ENCODE measurements around the gene GPR85.
"Not testable (repeated sequence)": the region's sequence is repeated elsewhere in the genome, so short reads cannot be mapped to it uniquely, and the experiment has no call there.

The GPR85 gene, protein sequence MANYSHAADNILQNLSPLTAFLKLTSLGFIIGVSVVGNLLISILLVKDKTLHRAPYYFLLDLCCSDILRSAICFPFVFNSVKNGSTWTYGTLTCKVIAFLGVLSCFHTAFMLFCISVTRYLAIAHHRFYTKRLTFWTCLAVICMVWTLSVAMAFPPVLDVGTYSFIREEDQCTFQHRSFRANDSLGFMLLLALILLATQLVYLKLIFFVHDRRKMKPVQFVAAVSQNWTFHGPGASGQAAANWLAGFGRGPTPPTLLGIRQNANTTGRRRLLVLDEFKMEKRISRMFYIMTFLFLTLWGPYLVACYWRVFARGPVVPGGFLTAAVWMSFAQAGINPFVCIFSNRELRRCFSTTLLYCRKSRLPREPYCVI

DNA sequence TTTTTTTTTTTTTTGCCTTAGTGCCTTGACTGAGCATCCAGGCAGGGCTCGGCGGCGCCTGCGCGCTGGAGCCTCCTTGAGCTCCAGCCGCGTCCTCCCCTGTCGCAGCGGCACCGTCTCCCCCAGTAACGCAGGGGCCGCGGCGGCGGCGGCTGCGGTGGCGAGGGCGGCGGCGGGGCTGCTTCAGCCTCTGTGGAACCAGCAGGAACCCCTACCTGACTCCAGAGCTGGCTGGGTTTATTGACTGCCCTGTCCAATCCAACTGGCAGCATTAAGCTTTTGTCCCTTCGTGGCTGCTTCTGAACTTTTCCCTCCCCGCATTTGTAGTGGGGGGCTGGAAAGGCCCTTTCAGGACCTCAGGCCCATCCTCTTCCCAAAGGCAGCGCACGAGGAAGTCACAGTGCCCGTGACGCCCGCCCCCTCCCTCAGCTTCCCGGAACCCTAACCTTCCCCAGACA, at the start of gene GPR85:
Gene GPR85 (minus strand): TSS at position 397 of the 458 bp plus-strand sequence. CDS start 2,106 bp downstream, outside the sequence.
- no peaks in the 10 kb centered on the region for H3K4me1 Mint-ChIP-seq
- DNase-seq (ENCODE audit: low spot score in 2 of 2), result peak in 1 of 2 donors; percentile 56
- no peak within 1 kb of the TSS for H3K4me3 Mint-ChIP-seq
- H3K36me3 Mint-ChIP-seq, result no peaks in the 10 kb centered on the region
- no peaks in the 10 kb centered on the region for H3K9me3 Mint-ChIP-seq
- no peak within 1 kb of the TSS for H3K27ac Mint-ChIP-seq
- ATAC-seq, result peak; percentile 67

DNA sequence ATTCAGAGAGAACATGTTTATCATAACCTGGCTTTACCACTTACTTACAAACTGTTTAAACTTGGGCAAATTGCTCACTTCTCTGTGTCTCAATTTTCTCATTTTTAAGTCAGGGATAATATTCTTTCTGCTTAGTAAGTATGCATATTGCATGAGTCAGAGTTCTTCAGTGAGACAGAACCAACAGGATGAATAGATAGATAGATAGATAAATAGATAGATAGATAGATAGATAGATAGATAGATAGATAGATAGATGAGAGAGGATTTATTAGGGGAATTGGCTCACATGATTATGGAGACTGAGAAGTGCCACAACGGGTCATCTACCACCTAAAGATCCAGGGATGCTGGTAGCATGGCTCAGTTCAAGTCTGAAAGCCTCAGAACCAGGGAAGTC, 47.4 kb upstream of the GPR85 start:
- H3K4me1 Mint-ChIP-seq, result no peaks in the 10 kb centered on the region
- no peak for DNase-seq (ENCODE audit: low spot score in 2 of 2)
- H3K4me3 Mint-ChIP-seq, result no peak overlapping the region
- H3K36me3 Mint-ChIP-seq, result no peaks in the 10 kb centered on the region
- H3K9me3 Mint-ChIP-seq, result no peaks in the 10 kb centered on the region
- H3K27ac Mint-ChIP-seq, result no peak overlapping the region
- ATAC-seq, result no peak

DNA sequence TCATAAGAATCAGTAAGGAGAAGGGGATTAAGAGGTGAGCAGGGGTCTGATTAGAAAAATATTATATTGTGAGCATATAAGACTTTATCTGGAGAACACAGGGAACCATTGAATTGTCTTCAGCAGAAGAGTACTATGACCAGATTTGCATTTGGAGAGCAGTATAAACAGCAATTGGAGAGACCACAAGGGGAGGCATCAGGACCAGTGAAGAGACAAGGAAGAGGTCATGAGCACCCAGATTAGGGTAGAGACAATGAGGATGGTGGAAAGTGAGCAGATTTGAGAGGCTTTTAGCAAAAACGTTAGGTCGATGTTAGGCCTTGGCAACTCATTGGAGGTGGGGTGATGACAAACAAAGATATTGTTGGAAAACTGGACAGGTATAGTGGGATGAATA, 44.7 kb upstream of the GPR85 start:
- ATAC-seq (no peak), DNase-seq (ENCODE audit: low spot score in 2 of 2) (no peak)
- Mint-ChIP-seq H3K9me3 (no peaks in the 10 kb centered on the region), H3K4me3 (no peak overlapping the region), H3K36me3 (no peaks in the 10 kb centered on the region), H3K27ac (no peak overlapping the region), H3K4me1 (no peaks in the 10 kb centered on the region)

DNA sequence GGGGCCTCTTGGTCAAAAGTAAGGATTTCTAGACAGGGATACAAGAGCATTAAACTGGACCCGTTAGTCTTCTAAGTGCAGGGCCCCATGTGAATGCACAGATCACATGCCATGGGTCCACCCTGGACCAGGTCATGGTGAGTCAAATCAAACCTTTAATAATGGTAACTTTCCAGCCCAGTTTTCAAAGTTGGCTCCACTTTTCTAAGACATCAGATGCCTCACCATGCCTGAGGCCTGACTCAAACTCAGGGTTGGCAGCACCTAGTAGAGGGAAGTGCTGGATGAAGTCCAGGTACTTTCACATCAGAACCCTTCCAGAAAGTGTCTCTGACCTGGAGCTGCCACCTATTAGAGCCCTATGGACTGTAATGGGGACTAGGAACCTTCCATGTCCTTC, 41.4 kb upstream of the GPR85 start:
- DNase-seq (ENCODE audit: low spot score in 2 of 2) (no peak), ATAC-seq (no peak)

DNA sequence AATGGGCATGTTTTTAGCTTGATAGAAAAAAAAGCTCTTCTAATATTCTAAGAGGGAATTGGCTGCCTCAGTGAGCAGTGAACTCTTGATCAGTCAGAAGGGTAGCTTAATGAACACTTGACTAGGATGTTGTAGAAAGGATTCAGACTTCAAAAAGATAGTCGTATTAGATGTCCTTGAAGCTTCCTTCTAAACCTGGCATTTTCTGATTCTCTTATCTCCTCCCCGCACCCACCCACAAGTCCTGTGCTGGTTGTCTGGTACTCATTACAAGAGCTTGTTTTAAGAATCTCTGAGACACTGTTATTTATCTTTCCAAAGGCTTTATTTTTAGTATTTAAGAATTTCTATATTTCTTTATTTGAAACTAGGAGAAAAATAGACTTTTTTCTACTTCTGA, 39.1 kb upstream of the GPR85 start:
- Mint-ChIP-seq H3K27ac (no peak overlapping the region), H3K4me1 (peaks cover under 1% of the 10 kb centered on the region)
- no peak for ATAC-seq

More for the DNA sequence above, 41.4 kb upstream of the GPR85 start:
- H3K36me3 Mint-ChIP-seq, result no peaks in the 10 kb centered on the region
- H3K9me3 Mint-ChIP-seq, result no peaks in the 10 kb centered on the region
- H3K27ac Mint-ChIP-seq, result no peak overlapping the region
- H3K4me1 Mint-ChIP-seq, result no peaks in the 10 kb centered on the region
- H3K4me3 Mint-ChIP-seq, result no peak overlapping the region

DNA sequence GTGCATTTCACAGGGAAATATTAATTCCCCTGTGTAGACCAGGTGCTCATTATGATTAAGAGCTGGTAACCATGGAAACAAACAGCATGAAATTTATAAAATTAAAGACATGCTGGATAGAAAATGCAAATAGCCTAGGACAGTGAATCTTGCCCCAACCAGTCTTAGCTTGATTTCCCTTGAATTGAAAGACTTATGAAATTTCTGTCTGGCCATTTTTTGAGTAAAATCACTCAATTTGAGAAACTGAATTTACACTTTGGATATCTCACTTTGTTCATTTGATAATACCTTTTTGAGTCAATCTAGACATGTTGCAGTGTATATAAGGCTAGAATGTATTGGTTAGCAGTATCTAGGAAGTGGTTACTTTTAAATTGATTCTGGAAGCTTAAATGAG, 36.1 kb upstream of the GPR85 start:
- H3K36me3 Mint-ChIP-seq, result no peaks in the 10 kb centered on the region
- ATAC-seq (peak; percentile 89), DNase-seq (ENCODE audit: low spot score in 2 of 2) (no peak)
- no peak overlapping the region for H3K4me3 Mint-ChIP-seq
- no peak overlapping the region for H3K27ac Mint-ChIP-seq
- peaks cover 9% of the 10 kb centered on the region for H3K4me1 Mint-ChIP-seq
- no peaks in the 10 kb centered on the region for H3K9me3 Mint-ChIP-seq

More for the DNA sequence above, 39.1 kb upstream of the GPR85 start:
- Mint-ChIP-seq H3K36me3 (no peaks in the 10 kb centered on the region), H3K9me3 (no peaks in the 10 kb centered on the region), H3K4me3 (no peak overlapping the region)
- no peak for DNase-seq (ENCODE audit: low spot score in 2 of 2)

DNA sequence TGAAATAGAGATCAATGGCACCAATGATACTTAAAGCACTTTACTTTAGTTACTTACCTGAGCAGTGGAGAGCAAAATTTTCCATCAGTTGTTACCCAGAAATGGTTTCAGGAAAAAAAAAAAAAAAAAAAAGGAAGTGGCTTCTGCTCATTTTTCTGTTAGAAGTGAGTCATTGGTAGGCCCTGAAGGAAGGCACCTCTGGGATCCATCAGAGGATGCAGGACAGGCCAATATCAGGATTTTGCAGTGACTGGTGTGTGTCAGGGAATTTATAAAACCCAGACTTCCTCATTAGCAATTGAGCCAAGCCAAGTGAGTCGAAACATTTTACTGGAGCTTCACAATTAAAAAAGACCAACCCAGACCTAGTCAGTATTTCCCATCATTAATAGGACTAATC, 34.0 kb upstream of the GPR85 start:
- no peak overlapping the region for H3K27ac Mint-ChIP-seq
- peaks cover 8% of the 10 kb centered on the region for H3K36me3 Mint-ChIP-seq
- no peak for DNase-seq (ENCODE audit: low spot score in 2 of 2)
- ATAC-seq, result no peak
- no peak overlapping the region for H3K4me3 Mint-ChIP-seq
- H3K9me3 Mint-ChIP-seq, result no peaks in the 10 kb centered on the region
- peaks cover 13% of the 10 kb centered on the region for H3K4me1 Mint-ChIP-seq

DNA sequence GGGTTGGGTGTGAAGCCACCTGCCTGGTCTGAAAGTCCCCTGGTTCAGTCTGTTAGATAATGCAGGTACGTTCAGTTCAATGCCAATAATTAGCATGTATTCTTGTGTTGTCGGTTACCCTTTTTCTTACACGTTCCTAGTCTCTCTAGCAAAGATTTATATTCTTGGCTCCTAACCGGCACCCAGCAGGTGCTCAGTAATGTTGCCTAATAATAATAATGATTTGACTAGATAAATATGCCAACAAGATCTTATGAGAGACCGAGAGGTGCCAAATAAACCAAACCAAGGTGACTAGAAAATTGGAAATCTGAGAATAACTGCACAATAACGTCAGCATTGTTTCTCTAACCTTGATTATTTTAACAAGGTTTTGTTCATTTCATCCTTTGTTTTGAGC, 32.8 kb upstream of the GPR85 start:
- peak overlapping the region; percentile 79 for H3K4me3 Mint-ChIP-seq
- ATAC-seq (no peak), DNase-seq (ENCODE audit: low spot score in 2 of 2) (no peak)
- peaks cover 8% of the 10 kb centered on the region for H3K36me3 Mint-ChIP-seq
- H3K9me3 Mint-ChIP-seq, result no peaks in the 10 kb centered on the region
- peaks cover 13% of the 10 kb centered on the region for H3K4me1 Mint-ChIP-seq
- no peak overlapping the region for H3K27ac Mint-ChIP-seq

DNA sequence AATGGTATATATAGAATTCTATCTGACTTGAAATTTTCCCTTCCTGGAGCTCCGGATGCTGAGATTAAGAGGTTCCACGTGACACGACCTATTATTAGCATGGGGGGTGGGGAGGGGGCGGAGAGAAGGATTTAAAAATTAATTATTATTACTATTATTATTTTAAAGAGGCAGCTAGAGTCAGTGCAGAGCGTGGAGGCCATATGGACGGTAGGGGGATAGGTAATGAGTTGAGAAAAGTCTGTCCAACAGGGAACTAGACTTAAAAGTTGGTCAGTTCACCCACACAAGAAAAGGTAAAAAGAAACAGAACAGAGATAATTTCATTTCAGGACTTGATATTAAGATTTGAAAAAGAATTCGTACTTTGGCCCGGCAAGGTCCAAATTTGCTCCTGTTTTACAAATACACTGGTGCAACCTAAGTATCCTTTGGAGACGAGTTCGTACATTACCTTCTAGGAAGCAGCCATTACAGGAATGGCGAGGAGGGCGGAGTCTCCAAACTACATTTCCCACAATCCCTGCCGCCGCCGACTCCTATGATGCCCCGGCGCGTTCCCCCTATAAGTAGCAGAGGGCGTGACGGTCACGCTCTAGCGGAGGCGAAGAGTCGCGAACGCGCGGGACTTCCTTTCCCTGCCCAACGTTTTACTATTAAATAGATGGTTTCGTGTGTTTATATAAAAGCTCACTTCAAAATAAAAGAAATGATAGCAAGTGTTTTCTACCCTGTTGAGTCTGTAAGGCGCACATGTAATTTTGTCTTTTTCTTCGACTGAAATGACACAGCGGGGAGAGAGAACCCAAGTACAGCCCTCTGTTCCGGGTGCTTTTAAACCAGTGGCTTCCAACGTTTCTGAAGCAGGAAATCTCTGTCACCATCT, 31.7 kb upstream of the GPR85 start, which contains the start of gene SMIM30:
Gene SMIM30 (minus strand): TSS at position 481 of the 886 bp plus-strand sequence. CDS start 976 bp downstream, outside the sequence.
- Mint-ChIP-seq H3K9me3 (no peaks in the 10 kb centered on the region), H3K36me3 (peaks cover 10% of the 10 kb centered on the region), H3K4me1 (peaks cover 13% of the 10 kb centered on the region), H3K27ac (peak within 1 kb of the TSS; percentile 87), H3K4me3 (peak within 1 kb of the TSS; percentile 79)
- peak; percentile 95 for ATAC-seq
- DNase-seq (ENCODE audit: low spot score in 2 of 2), result peak; percentile 65 to 89

DNA sequence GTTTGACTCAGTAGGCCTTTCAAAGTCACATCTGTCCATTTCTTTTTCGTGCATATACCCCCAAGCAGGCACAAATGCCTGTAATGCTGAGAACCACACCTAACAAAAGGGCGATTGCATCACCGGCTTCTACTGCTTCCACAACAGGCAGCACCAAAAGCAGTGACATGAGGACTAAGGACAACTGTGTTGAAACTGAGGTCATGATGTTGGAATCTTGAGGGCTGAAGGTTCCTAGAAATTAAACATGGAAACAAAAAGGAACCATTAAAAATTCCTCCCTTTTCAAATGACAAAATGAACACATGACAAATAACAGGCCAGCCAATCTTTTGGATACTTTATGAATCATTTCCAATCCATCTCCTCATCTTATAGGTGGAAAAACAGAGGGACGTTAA, 30.7 kb upstream of the GPR85 start:
- H3K27ac Mint-ChIP-seq, result peak overlapping the region; percentile 12
- H3K4me1 Mint-ChIP-seq, result peaks cover 13% of the 10 kb centered on the region
- peaks cover 13% of the 10 kb centered on the region for H3K36me3 Mint-ChIP-seq
- H3K9me3 Mint-ChIP-seq; DNase-seq (ENCODE audit: low spot score in 2 of 2); ATAC-seq: not testable (repeated sequence)
- peak overlapping the region; percentile 79 for H3K4me3 Mint-ChIP-seq

DNA sequence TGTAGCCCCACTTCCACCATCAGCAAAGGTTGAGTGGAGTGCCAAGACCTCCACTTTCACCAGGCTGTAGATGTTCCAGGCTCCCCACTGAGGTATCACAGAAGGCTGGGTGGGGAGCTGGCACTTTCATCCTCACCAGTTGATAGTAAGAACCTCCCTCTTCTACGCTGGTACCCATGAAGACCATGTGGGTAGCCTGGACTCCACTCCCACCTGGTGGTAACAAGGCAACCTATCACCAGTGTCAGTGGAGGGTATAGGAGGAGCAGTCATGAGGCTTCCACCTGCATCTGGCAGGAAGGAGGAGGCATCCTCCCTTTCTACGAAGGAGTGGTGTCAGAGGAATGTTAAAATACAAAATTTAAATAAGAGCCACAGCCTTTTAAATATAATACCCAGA, 27.3 kb upstream of the GPR85 start:
- DNase-seq (ENCODE audit: low spot score in 2 of 2) (no peak), ATAC-seq (no peak)
- Mint-ChIP-seq H3K36me3 (peaks cover 13% of the 10 kb centered on the region), H3K4me3 (no peak overlapping the region), H3K27ac (no peak overlapping the region), H3K9me3 (no peaks in the 10 kb centered on the region), H3K4me1 (peaks cover 5% of the 10 kb centered on the region)

DNA sequence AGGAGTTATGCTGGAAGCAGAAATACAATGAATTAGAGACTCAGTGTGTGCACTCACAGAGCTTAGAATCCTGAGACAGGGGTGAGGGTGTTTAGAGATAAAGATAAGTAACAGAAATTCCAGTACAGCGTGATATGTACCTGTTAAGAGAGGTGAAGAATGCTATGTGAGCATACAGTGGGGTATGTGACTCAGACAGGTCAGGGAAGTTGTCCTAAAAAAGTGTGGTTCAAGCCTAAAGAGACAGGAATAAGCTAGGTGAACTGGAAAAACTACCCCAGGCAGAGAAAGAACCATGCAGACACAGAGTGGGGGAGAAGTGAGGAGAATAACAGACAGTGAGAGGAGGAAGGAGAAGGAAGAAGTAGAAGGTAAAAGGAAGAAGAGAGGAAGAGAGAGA, 23.1 kb upstream of the GPR85 start:
- Mint-ChIP-seq H3K4me3 (no peak overlapping the region), H3K36me3 (peaks cover 5% of the 10 kb centered on the region), H3K4me1 (no peaks in the 10 kb centered on the region), H3K9me3 (no peaks in the 10 kb centered on the region), H3K27ac (no peak overlapping the region)
- DNase-seq (ENCODE audit: low spot score in 2 of 2) (no peak), ATAC-seq (no peak)

DNA sequence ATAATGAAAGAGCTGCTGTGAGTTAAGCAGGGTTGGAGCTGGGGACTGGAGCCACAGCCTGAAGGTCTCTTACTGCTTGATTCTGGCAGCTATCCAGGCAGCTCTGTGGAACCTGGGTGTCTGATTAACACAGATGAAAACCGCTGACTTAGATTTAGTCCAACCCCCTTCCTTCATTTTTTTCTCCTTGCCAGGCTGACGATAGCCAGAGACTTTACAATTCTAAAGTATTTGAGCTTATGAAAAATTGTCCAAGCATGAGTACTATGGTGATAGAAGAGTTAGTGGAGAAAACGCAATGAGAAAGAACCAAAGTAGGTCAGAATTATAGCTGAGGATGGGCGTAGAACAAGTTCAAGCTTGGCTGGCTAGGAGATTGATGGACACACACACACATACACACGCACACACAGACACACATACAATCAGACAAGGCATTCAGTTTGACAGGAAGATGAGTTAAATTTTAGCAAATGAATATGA, 13.5 kb upstream of the GPR85 start:
- Mint-ChIP-seq H3K4me1 (no peaks in the 10 kb centered on the region), H3K9me3 (no peaks in the 10 kb centered on the region), H3K36me3 (no peaks in the 10 kb centered on the region), H3K4me3 (no peak overlapping the region), H3K27ac (no peak overlapping the region)
- ATAC-seq (no peak), DNase-seq (ENCODE audit: low spot score in 2 of 2) (no peak)

DNA sequence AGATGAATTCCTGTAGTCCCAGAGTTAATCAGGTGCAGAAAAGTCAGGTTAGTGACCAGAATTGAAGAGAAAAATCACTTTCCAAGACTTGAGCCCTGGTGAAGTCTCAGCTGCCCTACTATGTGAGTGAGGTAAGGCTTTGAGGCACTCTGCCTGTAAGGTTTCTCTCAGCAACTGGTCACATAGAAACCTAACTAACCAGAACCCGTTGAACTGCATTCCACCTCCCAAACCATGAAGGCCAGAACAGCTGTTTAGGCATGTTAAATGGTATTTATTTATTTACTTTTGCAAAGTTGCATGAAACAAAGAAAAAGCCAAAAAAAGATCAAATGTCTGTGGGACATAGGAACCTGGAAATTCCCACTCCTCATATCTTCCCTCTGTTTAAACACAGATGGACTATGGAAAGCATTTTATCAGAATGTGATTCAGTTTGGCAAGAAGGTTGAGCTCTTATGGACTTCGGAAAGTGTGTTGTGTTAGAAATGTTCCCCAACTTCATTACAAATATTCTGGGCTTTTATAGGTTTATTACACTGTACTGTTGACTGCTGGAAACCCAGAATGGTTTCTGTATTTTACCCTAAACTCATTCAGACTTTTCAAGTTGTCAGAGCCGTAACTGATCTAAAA, 12.8 kb upstream of the GPR85 start:
- H3K27ac Mint-ChIP-seq, result no peak overlapping the region
- H3K4me1 Mint-ChIP-seq, result no peaks in the 10 kb centered on the region
- H3K4me3 Mint-ChIP-seq, result no peak overlapping the region
- no peaks in the 10 kb centered on the region for H3K9me3 Mint-ChIP-seq
- no peaks in the 10 kb centered on the region for H3K36me3 Mint-ChIP-seq
- ATAC-seq (no peak), DNase-seq (ENCODE audit: low spot score in 2 of 2) (no peak)
